Measurements from ENCODE around the gene NFKB2. TPM values are rescaled to one million over a fixed set of nuclear protein-coding genes. Genes with fewer than 3 reads are reported as not detected.

Gene NFKB2
- total RNA-seq, 1 donor from 2014 or later, result 6.8 TPM

GRCh38 chr10:102414749-102415148, 19.2 kb downstream of the NFKB2 start:
- TF ChIP-seq, protein P1, sequence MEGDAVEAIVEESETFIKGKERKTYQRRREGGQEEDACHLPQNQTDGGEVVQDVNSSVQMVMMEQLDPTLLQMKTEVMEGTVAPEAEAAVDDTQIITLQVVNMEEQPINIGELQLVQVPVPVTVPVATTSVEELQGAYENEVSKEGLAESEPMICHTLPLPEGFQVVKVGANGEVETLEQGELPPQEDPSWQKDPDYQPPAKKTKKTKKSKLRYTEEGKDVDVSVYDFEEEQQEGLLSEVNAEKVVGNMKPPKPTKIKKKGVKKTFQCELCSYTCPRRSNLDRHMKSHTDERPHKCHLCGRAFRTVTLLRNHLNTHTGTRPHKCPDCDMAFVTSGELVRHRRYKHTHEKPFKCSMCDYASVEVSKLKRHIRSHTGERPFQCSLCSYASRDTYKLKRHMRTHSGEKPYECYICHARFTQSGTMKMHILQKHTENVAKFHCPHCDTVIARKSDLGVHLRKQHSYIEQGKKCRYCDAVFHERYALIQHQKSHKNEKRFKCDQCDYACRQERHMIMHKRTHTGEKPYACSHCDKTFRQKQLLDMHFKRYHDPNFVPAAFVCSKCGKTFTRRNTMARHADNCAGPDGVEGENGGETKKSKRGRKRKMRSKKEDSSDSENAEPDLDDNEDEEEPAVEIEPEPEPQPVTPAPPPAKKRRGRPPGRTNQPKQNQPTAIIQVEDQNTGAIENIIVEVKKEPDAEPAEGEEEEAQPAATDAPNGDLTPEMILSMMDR (IDR thresholded peaks at IDR 0.05; ENCODE audit: insufficient read depth, low read length, severe bottlenecking), result no peak
- FAIRE-seq, result no peak
- peaks cover 28% of the 10 kb centered on the region for H3K27me3 ChIP-seq (ENCODE audit: control insufficient read depth, insufficient read depth, low read length)
- H3K4me3 ChIP-seq (ENCODE audit: low read depth, low read length), result no peak overlapping the region
- H3K36me3 ChIP-seq (ENCODE audit: control insufficient read depth, insufficient read depth, low read length), result no peaks in the 10 kb centered on the region
- no peak for DNase-seq (ENCODE audit: low read depth)

GRCh38 chr10:102416283-102416682, 20.8 kb downstream of the NFKB2 start:
- no peaks in the 10 kb centered on the region for H3K36me3 ChIP-seq (ENCODE audit: control insufficient read depth, insufficient read depth, low read length)
- TF ChIP-seq, protein P1 (IDR thresholded peaks at IDR 0.05; ENCODE audit: insufficient read depth, low read length, severe bottlenecking), result no peak
- no peak overlapping the region for H3K4me3 ChIP-seq (ENCODE audit: low read depth, low read length)
- FAIRE-seq (no peak), DNase-seq (ENCODE audit: low read depth) (no peak)
- H3K27me3 ChIP-seq (ENCODE audit: control insufficient read depth, insufficient read depth, low read length), result peaks cover 13% of the 10 kb centered on the region

- H3K27me3 ChIP-seq (ENCODE audit: control insufficient read depth, insufficient read depth, low read length), result peaks cover 10% of the 10 kb centered on the region
- DNase-seq (ENCODE audit: low read depth) (no peak), FAIRE-seq (no peak)
- TF ChIP-seq, protein P1 (IDR thresholded peaks at IDR 0.05; ENCODE audit: insufficient read depth, low read length, severe bottlenecking), result no peak
- no peaks in the 10 kb centered on the region for H3K36me3 ChIP-seq (ENCODE audit: control insufficient read depth, insufficient read depth, low read length)
- H3K4me3 ChIP-seq (ENCODE audit: low read depth, low read length), result no peak overlapping the region
Observed at GRCh38 chr10:102416695-102417094, 21.2 kb downstream of the NFKB2 start.

DNA sequence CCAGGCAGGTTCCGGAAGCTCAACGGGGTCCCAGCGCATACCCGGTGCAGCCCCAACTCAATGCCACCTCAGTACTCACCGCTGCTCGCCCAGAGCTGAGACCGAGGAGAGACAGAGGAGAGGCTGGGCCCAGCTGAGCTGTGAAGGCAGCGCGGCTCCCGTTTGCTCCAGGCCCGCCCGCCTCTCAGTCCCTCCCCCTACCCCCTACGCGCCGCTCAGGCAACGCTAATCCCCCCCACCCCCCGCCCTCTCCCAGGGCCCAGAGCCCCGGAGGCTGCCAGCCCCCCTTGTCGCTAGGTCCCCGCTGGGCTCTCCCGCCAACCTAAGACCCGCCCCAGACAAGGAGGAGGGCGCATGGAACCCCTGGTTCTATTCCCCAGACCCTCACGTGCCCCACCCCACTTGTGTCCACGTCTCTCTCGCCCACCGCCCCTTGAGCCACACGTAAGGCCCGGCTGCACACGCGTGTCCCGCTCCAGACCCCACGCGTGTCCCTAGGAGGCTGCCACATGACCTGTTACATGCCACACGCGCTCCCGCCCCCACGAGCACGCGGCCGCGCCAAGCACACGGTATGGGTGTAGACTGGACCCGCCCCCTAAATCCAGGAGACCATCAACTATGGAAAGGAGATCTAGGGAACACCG, 23.2 kb downstream of the NFKB2 start, which contains the start of gene PSD:
Gene PSD, minus strand, starts transcription at position 164 of the 647 bp plus-strand sequence. CDS start 1,747 bp downstream, outside the sequence.
- H3K4me3 ChIP-seq (ENCODE audit: low read depth, low read length), result peak within 1 kb of the TSS; percentile 89

GRCh38 chr10:102419269-102420180, 24.0 kb downstream of the NFKB2 start:
- TF ChIP-seq, protein P1 (IDR thresholded peaks at IDR 0.05; ENCODE audit: insufficient read depth, low read length, severe bottlenecking), result no peak
- Histone ChIP-seq H3K4me3 (ENCODE audit: low read depth, low read length) (peak overlapping the region; percentile 89), H3K27me3 (ENCODE audit: control insufficient read depth, insufficient read depth, low read length) (peaks cover 4% of the 10 kb centered on the region), H3K36me3 (ENCODE audit: control insufficient read depth, insufficient read depth, low read length) (peaks cover 9% of the 10 kb centered on the region)
- FAIRE-seq (no peak), DNase-seq (ENCODE audit: low read depth) (no peak)

More for the DNA sequence above, 23.2 kb downstream of the NFKB2 start, which contains the start of gene PSD:
- no peak for FAIRE-seq
- no peak for DNase-seq (ENCODE audit: low read depth)
- Histone ChIP-seq H3K27me3 (ENCODE audit: control insufficient read depth, insufficient read depth, low read length) (peaks cover 4% of the 10 kb centered on the region), H3K36me3 (ENCODE audit: control insufficient read depth, insufficient read depth, low read length) (peaks cover 7% of the 10 kb centered on the region)
- TF ChIP-seq, protein P1 (IDR thresholded peaks at IDR 0.05; ENCODE audit: insufficient read depth, low read length, severe bottlenecking), result no peak

All from bronchial epithelial cell (primary cell).